CD4-positive, alpha-beta T cell treated with Interleukin-10 for 1 hour (primary cell): ENCODE results near the gene MMP27.
A peak's percentile ranks its signal among the peaks of the same experiment; 100 is the strongest.
"Not testable (repeated sequence)": the region's sequence is repeated elsewhere in the genome, so short reads cannot be mapped to it uniquely, and the experiment has no call there.

Source experiments
- DNase-seq: peaks from one replicate; pipeline ENCODE4 v3.0.0-alpha.2; 2020

Gene MMP27

GRCh38 chr11:102705626-102706025 lies at the start of gene MMP27:
MMP27 (minus strand) TSS chr11:102705769; CDS start chr11:102705714, 55 bp downstream.
- no peak for DNase-seq

- no peak for DNase-seq
These were observed 47.7 kb upstream of the MMP27 start for GRCh38 chr11:102753267-102753666.

- no peak for DNase-seq
These were observed 46.1 kb upstream of the MMP27 start for GRCh38 chr11:102751673-102752072.

- DNase-seq: no peak
These were observed 43.6 kb upstream of the MMP27 start for GRCh38 chr11:102749101-102749722.

- DNase-seq: not testable (repeated sequence)
These were observed 41.4 kb upstream of the MMP27 start for GRCh38 chr11:102746746-102747578.

GRCh38 chr11:102734650-102735049 lies 29.1 kb upstream of the MMP27 start:
- DNase-seq: no peak

GRCh38 chr11:102733232-102733875 lies 27.8 kb upstream of the MMP27 start:
- DNase-seq: peak; percentile 24

- DNase-seq: not testable (repeated sequence)
These were observed 25.4 kb upstream of the MMP27 start for GRCh38 chr11:102730944-102731343.

- no peak for DNase-seq
These were observed 24.6 kb upstream of the MMP27 start for GRCh38 chr11:102729849-102730815.

- no peak for DNase-seq
These were observed 22.3 kb upstream of the MMP27 start for GRCh38 chr11:102727890-102728289.

- no peak for DNase-seq
These were observed 19.4 kb upstream of the MMP27 start, which contains the start of gene MMP8 for GRCh38 chr11:102724904-102725500. MMP8 (minus strand) TSS chr11:102724954; CDS start chr11:102724855, 99 bp downstream.

GRCh38 chr11:102722821-102723220 lies 17.3 kb upstream of the MMP27 start:
- no peak for DNase-seq

- no peak for DNase-seq
These were observed 14.2 kb upstream of the MMP27 start for GRCh38 chr11:102719620-102720277.

GRCh38 chr11:102717280-102717679 lies 11.7 kb upstream of the MMP27 start:
- DNase-seq: no peak

- DNase-seq: no peak
These were observed 11.0 kb upstream of the MMP27 start for GRCh38 chr11:102716527-102716926.

GRCh38 chr11:102712137-102712536 lies 6.6 kb upstream of the MMP27 start:
- no peak for DNase-seq

- no peak for DNase-seq
These were observed 3.8 kb upstream of the MMP27 start for GRCh38 chr11:102709201-102709945.

- DNase-seq: no peak
These were observed 3.1 kb upstream of the MMP27 start for GRCh38 chr11:102708654-102709053.

GRCh38 chr11:102704841-102705240 lies 728 bp downstream of the MMP27 start:
- no peak for DNase-seq

- DNase-seq: no peak
These were observed 1.6 kb downstream of the MMP27 start for GRCh38 chr11:102703826-102704493.
